SU-DHL-6 (cell line): ENCODE data around the gene TMEM167A.

ENCODE experiments used
- H2AFZ ChIP-seq: fragments of 200-600 bp; sonication (generic); 2 replicates; pipeline ENCODE4 v1.6.1; 2014; ENCODE audit warnings: low read depth, mild to moderate bottlenecking, moderate library complexity, mixed read lengths, antibody characterized with exemption, low read length; ENCODE audit not compliant: severe bottlenecking
- H3F3A ChIP-seq: fragments of 200-600 bp; shearing (Covaris generic); 2 replicates; pipeline ENCODE4 v1.6.0; 2016; ENCODE audit warnings: antibody characterized with exemption, mild to moderate bottlenecking; ENCODE audit not compliant: insufficient read depth
- H3K27ac ChIP-seq: fragments of 200-600 bp; sonication (generic); 2 replicates; pipeline ENCODE4 v1.5.1; 2016; ENCODE audit warnings: low read depth, mild to moderate bottlenecking, low read length, moderate library complexity, mixed read lengths
- H3K27me3 ChIP-seq: fragments of 200-600 bp; sonication (generic), shearing (Covaris generic); 2 replicates; pipeline ENCODE4 v1.6.0; 2014; ENCODE audit warnings: mild to moderate bottlenecking, low read length
- H3K36me3 ChIP-seq: fragments of 200-600 bp; sonication (generic); 2 replicates; pipeline ENCODE4 v1.6.1; 2014; ENCODE audit warnings: mild to moderate bottlenecking, low read length, mixed read lengths
- H3K4me2 ChIP-seq: fragments of 300-600, 200-600 bp; shearing (Covaris generic), sonication (generic); 2 replicates; pipeline ENCODE4 v1.6.0; 2014; ENCODE audit warnings: low read length, low read depth, mild to moderate bottlenecking; ENCODE audit not compliant: poor library complexity, severe bottlenecking
- H3K4me3 ChIP-seq: fragments of 200-600 bp; sonication (generic); 2 replicates; pipeline ENCODE4 v1.5.1; 2014; ENCODE audit warnings: antibody characterized with exemption, low read length, mild to moderate bottlenecking, mixed read lengths; ENCODE audit not compliant: insufficient read depth, poor library complexity, severe bottlenecking
- H3K79me2 ChIP-seq: fragments of 200-600 bp; sonication (generic); 2 replicates; pipeline ENCODE4 v1.6.1; 2014; ENCODE audit warnings: mild to moderate bottlenecking, low read length, moderate library complexity; ENCODE audit not compliant: insufficient read depth
- H3K9ac ChIP-seq: fragments of 200-600 bp; sonication (generic); 2 replicates; pipeline ENCODE4 v1.7.0; 2014; ENCODE audit warnings: mild to moderate bottlenecking, low read length
- H3K9me2 ChIP-seq: fragments of 200-600 bp; sonication (generic); replicated peaks from 2 replicates; pipeline ENCODE4 v1.6.1; 2014; ENCODE audit warnings: low read length; ENCODE audit not compliant: insufficient read depth
- H3K9me3 ChIP-seq: fragments of 200-600 bp; sonication (generic); 2 replicates; pipeline ENCODE4 v1.6.1; 2014; ENCODE audit warnings: low read length, mixed read lengths; ENCODE audit not compliant: insufficient read depth
- H4K20me1 ChIP-seq: fragments of 200-600 bp; sonication (generic); 2 replicates; pipeline ENCODE4 v1.6.1; 2014; ENCODE audit warnings: low read depth, mild to moderate bottlenecking, antibody characterized with exemption, low read length, moderate library complexity, mixed read lengths
- CTCF ChIP-seq: fragments of 200-600 bp; sonication (generic); IDR thresholded peaks from one replicate; pipeline ENCODE4 v1.5.1; 2017; ENCODE audit warnings: antibody characterized with exemption, mild to moderate bottlenecking, low read length, moderate library complexity; ENCODE audit not compliant: insufficient read depth, poor library complexity, severe bottlenecking
- EZH2phosphoT487 ChIP-seq: fragments of 200-600 bp; sonication (generic), shearing (Covaris generic); conservative IDR thresholded peaks from 2 replicates; pipeline ENCODE4 v1.6.1; 2018; ENCODE audit warnings: mild to moderate bottlenecking, antibody characterized with exemption, low read length, moderate library complexity, mixed read lengths

The TMEM167A gene

DNA sequence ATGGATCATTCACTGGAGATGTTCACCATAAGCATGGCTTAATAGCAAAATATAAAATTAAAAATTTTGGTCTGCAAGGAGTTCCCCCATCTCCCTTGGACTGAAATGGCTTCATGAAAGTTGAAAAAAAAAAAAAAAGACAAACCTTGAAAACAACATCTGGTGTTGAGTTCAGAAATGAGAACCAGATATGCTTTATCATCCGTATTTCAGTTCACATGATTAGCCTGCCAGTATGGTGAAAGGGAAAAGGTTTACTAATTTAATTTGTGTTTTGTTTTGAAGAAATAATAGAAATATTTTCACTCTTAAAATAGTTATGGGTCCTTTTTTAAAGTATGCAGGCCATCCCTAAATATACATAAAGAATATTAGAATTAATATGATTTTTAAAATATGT lies 67.8 kb downstream of the TMEM167A start:
- Histone ChIP-seq H2AFZ (no peak overlapping the region), H3K27ac (no peak overlapping the region), H3K27me3 (no peaks in the 10 kb centered on the region), H3K9me2 (no peaks in the 10 kb centered on the region), H3K9me3 (no peaks in the 10 kb centered on the region), H3K9ac (no peak overlapping the region), H3K36me3 (no peaks in the 10 kb centered on the region), H3F3A (no peaks in the 10 kb centered on the region), H3K4me3 (no peak overlapping the region), H4K20me1 (no peaks in the 10 kb centered on the region), H3K79me2 (no peaks in the 10 kb centered on the region), H3K4me2 (no peak overlapping the region)
- TF ChIP-seq EZH2phosphoT487: no peak
- no peak for TF ChIP-seq CTCF

DNA sequence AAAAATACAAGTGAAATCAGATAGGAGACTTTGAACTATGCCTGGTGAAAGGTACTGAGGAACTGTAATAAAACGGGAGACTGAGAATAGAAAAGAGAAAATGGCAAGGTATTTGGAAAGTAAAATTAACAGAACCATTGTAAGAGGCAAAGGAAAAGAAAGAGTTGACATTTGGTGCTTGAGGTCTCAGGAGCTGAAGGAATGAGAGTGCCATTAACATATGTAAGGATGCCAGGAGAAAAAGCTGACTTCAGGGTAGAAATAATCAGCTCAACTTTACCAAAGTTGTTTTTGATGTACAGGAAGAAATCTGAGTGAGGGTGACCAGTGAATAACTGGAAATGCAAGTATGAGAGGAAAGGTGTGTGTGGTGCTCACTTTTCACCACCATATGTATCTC lies 69.4 kb downstream of the TMEM167A start:
- Histone ChIP-seq H3K79me2 (no peaks in the 10 kb centered on the region), H3K4me3 (no peak overlapping the region), H3K27ac (no peak overlapping the region), H2AFZ (no peak overlapping the region), H3K9ac (no peak overlapping the region), H3K9me2 (no peaks in the 10 kb centered on the region), H3K9me3 (no peaks in the 10 kb centered on the region), H3K4me2 (no peak overlapping the region), H4K20me1 (no peaks in the 10 kb centered on the region), H3F3A (no peaks in the 10 kb centered on the region), H3K27me3 (no peaks in the 10 kb centered on the region), H3K36me3 (no peaks in the 10 kb centered on the region)
- no peak for TF ChIP-seq EZH2phosphoT487
- no peak for TF ChIP-seq CTCF

DNA sequence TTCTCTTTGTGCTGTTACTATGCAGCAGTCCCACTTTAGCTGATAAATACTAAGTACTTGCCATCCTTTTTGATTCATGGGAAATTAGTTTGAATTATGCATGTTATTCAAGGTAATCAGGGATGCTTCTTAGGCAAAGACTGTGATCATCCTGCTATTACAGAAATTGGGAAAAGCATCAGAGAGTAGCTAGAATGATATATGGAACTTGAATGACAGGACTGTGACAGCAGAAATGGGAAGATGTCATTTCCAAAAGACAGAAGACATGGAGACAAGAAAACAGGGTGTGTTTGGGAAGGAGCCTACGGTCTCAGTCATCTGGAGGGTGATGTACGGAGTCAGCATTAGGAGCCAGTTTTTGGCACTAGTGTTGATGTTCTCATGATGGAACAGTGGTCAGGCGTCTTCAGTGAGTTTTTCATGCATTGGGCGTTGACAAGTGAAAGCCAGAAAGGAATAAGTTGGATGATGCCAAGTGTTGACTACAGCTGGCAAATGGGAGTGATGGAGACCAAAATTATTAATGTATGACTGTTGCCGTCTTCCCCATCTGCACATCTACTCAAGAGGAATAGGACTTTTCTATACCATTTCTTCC lies 70.4 kb downstream of the TMEM167A start:
- H2AFZ ChIP-seq: no peak overlapping the region
- H3K4me2 ChIP-seq: no peak overlapping the region
- no peak overlapping the region for H3K9ac ChIP-seq
- TF ChIP-seq EZH2phosphoT487 (no peak), CTCF (no peak)
- no peaks in the 10 kb centered on the region for H3K79me2 ChIP-seq
- H3K4me3 ChIP-seq: no peak overlapping the region
- H4K20me1 ChIP-seq: no peaks in the 10 kb centered on the region
- no peaks in the 10 kb centered on the region for H3K9me2 ChIP-seq
- no peak overlapping the region for H3K27ac ChIP-seq
- H3K27me3 ChIP-seq: no peaks in the 10 kb centered on the region
- H3K9me3 ChIP-seq: no peaks in the 10 kb centered on the region
- no peaks in the 10 kb centered on the region for H3F3A ChIP-seq
- H3K36me3 ChIP-seq: no peaks in the 10 kb centered on the region
